Upper lobe of left lung (tissue), 6 donors: ENCODE measurements around the gene DST. TPM values are rescaled to one million over a fixed set of nuclear protein-coding genes. Genes with fewer than 3 reads are reported as not detected.
A peak's percentile ranks its signal among the peaks of the same experiment; 100 is the strongest.

Source experiments
- ATAC-seq, 2 donors: fragments of 200-7000 bp; cut with Tn5 transposase; one replicate each; pipeline ENCODE4 v1.9.1; 2022; ENCODE audit warnings: mild to moderate bottlenecking in 2 of 2, moderate library complexity in 2 of 2; ENCODE audit not compliant: low FRiP score in 2 of 2
- DNase-seq, 2 donors: peaks; one replicate each; pipeline ENCODE4 v3.0.0-alpha.2; 2019 to 2020
- H3K27ac ChIP-seq, 4 donors: fragments of 200-600 bp; sonication (generic); one replicate each; pipeline ENCODE4 v1.5.1; 2016 to 2019
- H3K27me3 ChIP-seq, 4 donors: fragments of 200-600 bp; sonication (generic); one replicate each; pipeline ENCODE4 v1.5.1; 2017 to 2019
- H3K36me3 ChIP-seq, 4 donors: fragments of 200-600 bp; sonication (generic); one replicate each; pipeline ENCODE4 v1.5.1; 2016 to 2019
- H3K4me1 ChIP-seq, 4 donors: fragments of 200-600 bp; sonication (generic); one replicate each; pipeline ENCODE4 v1.5.1; 2018 to 2019
- H3K4me3 ChIP-seq, 4 donors: fragments of 200-600 bp; sonication (generic); one replicate each; pipeline ENCODE4 v1.5.1; 2017 to 2019; ENCODE audit warnings: mild to moderate bottlenecking in 2 of 4, moderate library complexity in 1 of 4
- H3K9me3 ChIP-seq, 4 donors: fragments of 200-600 bp; sonication (generic); one replicate each; pipeline ENCODE4 v1.5.1; 2018 to 2019
- CTCF ChIP-seq, 6 experiments: fragments of 450-650 bp in 4 of 6; fragments of 200-600 bp in 2 of 6; sonication (generic) in 2 of 6; IDR thresholded peaks; one replicate each; pipeline ENCODE4 v1.5.1; 2016 to 2019; ENCODE audit warnings: antibody characterized with exemption in 6 of 6
- EP300 ChIP-seq, 4 donors: sonication (generic); formaldehyde crosslinking; IDR thresholded peaks; one replicate each; pipeline ENCODE4 v1.5.1; 2017; ENCODE audit warnings: antibody characterized with exemption in 4 of 4, control low read depth in 2 of 4
- POLR2A ChIP-seq, 4 donors: fragments of 450-650 bp; IDR thresholded peaks; one replicate each; pipeline ENCODE4 v1.5.1; 2016 to 2017; ENCODE audit warnings: antibody characterized with exemption in 4 of 4, mild to moderate bottlenecking in 2 of 4
- POLR2AphosphoS5 ChIP-seq, 2 donors: sonication (generic); formaldehyde crosslinking; IDR thresholded peaks; one replicate each; pipeline ENCODE4 v1.5.1; 2017; ENCODE audit warnings: antibody characterized with exemption in 2 of 2
- WGBS, 2 donors: methylation state at CpG; one replicate each; pipeline ENCODE4 v1.1.5; 2017 to 2018; 5-methylcytosine and 5-hydroxymethylcytosine counted together
- total RNA-seq, 6 donors: library from RNA; depleted of rRNA in 4 of 6; stranded (reverse); fragments of >200 nt in 4 of 6; gene quantifications; one replicate each; pipeline versions ENCODE4 v1.1.0 to v1.2.1, GENCODE V29; 2016 to 2021
- donor health status: DM: no; HTN: no; CAD: no; lungs with moderate emphysema.
- donor health status: DM: no; HTN: yes; CAD: no; lungs with severe emphysema.

DST gene
- total RNA-seq, 6 donors from 2014 or later = 241 to 477 (median 341) TPM

GRCh38 chr6:56435754-56436153, 206.9 kb downstream of the DST start:
- ATAC-seq = no peak
- no peak overlapping the region for H3K27ac ChIP-seq
- WGBS, 2 donors = 67 to 79% methylated on average over 4 of the region's 4 CpGs
- no peak for DNase-seq
- TF ChIP-seq POLR2AphosphoS5 (IDR thresholded peaks at IDR 0.05) (no peak), CTCF (IDR thresholded peaks at IDR 0.05) (no peak), POLR2A (IDR thresholded peaks at IDR 0.05) (no peak), EP300 (IDR thresholded peaks at IDR 0.05) (no peak)
- no peak overlapping the region for H3K4me3 ChIP-seq
- H3K27me3 ChIP-seq = no peaks in the 10 kb centered on the region
- H3K36me3 ChIP-seq = no peaks in the 10 kb centered on the region
- H3K4me1 ChIP-seq = no peaks in the 10 kb centered on the region
- peaks cover 0 to 20% (median 4%) of the 10 kb centered on the region in 4 donors for H3K9me3 ChIP-seq

- ATAC-seq (no peak), DNase-seq (no peak)
- Histone ChIP-seq H3K27ac (no peak overlapping the region), H3K27me3 (no peaks in the 10 kb centered on the region), H3K4me3 (no peak overlapping the region), H3K9me3 (peaks cover 0 to 20% (median 4%) of the 10 kb centered on the region in 4 donors), H3K4me1 (no peaks in the 10 kb centered on the region), H3K36me3 (no peaks in the 10 kb centered on the region)
- WGBS, 2 donors = 86 to 87% methylated on average over 2 of the region's 2 CpGs
- no peak for TF ChIP-seq CTCF (IDR thresholded peaks at IDR 0.05)
- TF ChIP-seq EP300 (IDR thresholded peaks at IDR 0.05) = no peak
- TF ChIP-seq POLR2A (IDR thresholded peaks at IDR 0.05) = no peak
- TF ChIP-seq POLR2AphosphoS5 (IDR thresholded peaks at IDR 0.05) = no peak
Measured at GRCh38 chr6:56435326-56435725, 207.4 kb downstream of the DST start.

- WGBS, 2 donors = 91 to 94% methylated on average over 2 of the region's 2 CpGs
- Histone ChIP-seq H3K9me3 (peaks cover 0 to 17% (median 3%) of the 10 kb centered on the region in 4 donors), H3K27me3 (no peaks in the 10 kb centered on the region), H3K27ac (no peak overlapping the region), H3K4me1 (no peaks in the 10 kb centered on the region), H3K4me3 (no peak overlapping the region), H3K36me3 (no peaks in the 10 kb centered on the region)
- TF ChIP-seq CTCF (IDR thresholded peaks at IDR 0.05) (no peak), EP300 (IDR thresholded peaks at IDR 0.05) (no peak), POLR2AphosphoS5 (IDR thresholded peaks at IDR 0.05) (no peak), POLR2A (IDR thresholded peaks at IDR 0.05) (no peak)
- ATAC-seq = no peak
- DNase-seq = no peak
Measured at GRCh38 chr6:56434606-56435005, 208.1 kb downstream of the DST start.

GRCh38 chr6:56433119-56433518, 209.6 kb downstream of the DST start:
- H3K4me3 ChIP-seq = no peak overlapping the region
- no peaks in the 10 kb centered on the region for H3K27me3 ChIP-seq
- no peak for ATAC-seq
- peak in 1 of 2 donors; percentile 78 for DNase-seq
- 94% methylated on average over 33 to 36 of the region's 36 CpGs for WGBS, 2 donors
- H3K36me3 ChIP-seq = no peaks in the 10 kb centered on the region
- no peak overlapping the region for H3K27ac ChIP-seq
- H3K9me3 ChIP-seq = peaks cover 0 to 15% (median 3%) of the 10 kb centered on the region in 4 donors
- H3K4me1 ChIP-seq = no peaks in the 10 kb centered on the region
- no peak for TF ChIP-seq EP300 (IDR thresholded peaks at IDR 0.05)

GRCh38 chr6:56432194-56432593, 210.5 kb downstream of the DST start:
- TF ChIP-seq CTCF (IDR thresholded peaks at IDR 0.05) (no peak), POLR2A (IDR thresholded peaks at IDR 0.05) (no peak), POLR2AphosphoS5 (IDR thresholded peaks at IDR 0.05) (no peak), EP300 (IDR thresholded peaks at IDR 0.05) (no peak)
- 97 to 98% methylated on average over 24 of the region's 24 CpGs for WGBS, 2 donors
- H3K36me3 ChIP-seq = no peaks in the 10 kb centered on the region
- DNase-seq (peak in 1 of 2 donors; percentile 42), ATAC-seq (no peak)
- no peaks in the 10 kb centered on the region for H3K4me1 ChIP-seq
- no peaks in the 10 kb centered on the region for H3K27me3 ChIP-seq
- H3K27ac ChIP-seq = no peak overlapping the region
- H3K9me3 ChIP-seq = peaks cover 0 to 15% (median 3%) of the 10 kb centered on the region in 4 donors
- no peak overlapping the region for H3K4me3 ChIP-seq
